BE2C (cell line): ENCODE measurements around the gene MT1G.
"Not testable (repeated sequence)": the region's sequence is repeated elsewhere in the genome, so short reads cannot be mapped to it uniquely, and the experiment has no call there.

Source experiments
- DNase-seq: peaks from one replicate; pipeline ENCODE4 v3.0.0-alpha.2; 2020
- H3K27me3 ChIP-seq: fragments of 250-450 bp; sonication (Bioruptor Pico); 2 replicates; pipeline ENCODE4 v1.5.1; 2020; ENCODE audit warnings: mild to moderate bottlenecking
- H3K36me3 ChIP-seq: fragments of 250-450 bp; sonication (Bioruptor Pico); 2 replicates; pipeline ENCODE4 v1.5.1; 2020; ENCODE audit warnings: mild to moderate bottlenecking
- H3K4me1 ChIP-seq: fragments of 250-450 bp; sonication (Bioruptor Pico); 2 replicates; pipeline ENCODE4 v1.5.1; 2020
- H3K4me3 ChIP-seq: 2 replicates; pipeline ENCODE4 v1.5.1; 2011; ENCODE audit warnings: low read depth, low read length
- H3K9me3 ChIP-seq: fragments of 250-450 bp; sonication (Bioruptor Pico); 2 replicates; pipeline ENCODE4 v1.5.1; 2020
- TF ChIP-seq, protein P1 (sequence below): IDR thresholded peaks from 2 replicates; pipeline ENCODE4 v1.5.1; 2012; ENCODE audit warnings: mild to moderate bottlenecking, low read depth, low read length

MT1G gene

GRCh38 chr16:56625943-56626654, 41.8 kb downstream of the MT1G start:
- H3K27me3 ChIP-seq = peaks cover 13% of the 10 kb centered on the region
- TF ChIP-seq, protein P1, sequence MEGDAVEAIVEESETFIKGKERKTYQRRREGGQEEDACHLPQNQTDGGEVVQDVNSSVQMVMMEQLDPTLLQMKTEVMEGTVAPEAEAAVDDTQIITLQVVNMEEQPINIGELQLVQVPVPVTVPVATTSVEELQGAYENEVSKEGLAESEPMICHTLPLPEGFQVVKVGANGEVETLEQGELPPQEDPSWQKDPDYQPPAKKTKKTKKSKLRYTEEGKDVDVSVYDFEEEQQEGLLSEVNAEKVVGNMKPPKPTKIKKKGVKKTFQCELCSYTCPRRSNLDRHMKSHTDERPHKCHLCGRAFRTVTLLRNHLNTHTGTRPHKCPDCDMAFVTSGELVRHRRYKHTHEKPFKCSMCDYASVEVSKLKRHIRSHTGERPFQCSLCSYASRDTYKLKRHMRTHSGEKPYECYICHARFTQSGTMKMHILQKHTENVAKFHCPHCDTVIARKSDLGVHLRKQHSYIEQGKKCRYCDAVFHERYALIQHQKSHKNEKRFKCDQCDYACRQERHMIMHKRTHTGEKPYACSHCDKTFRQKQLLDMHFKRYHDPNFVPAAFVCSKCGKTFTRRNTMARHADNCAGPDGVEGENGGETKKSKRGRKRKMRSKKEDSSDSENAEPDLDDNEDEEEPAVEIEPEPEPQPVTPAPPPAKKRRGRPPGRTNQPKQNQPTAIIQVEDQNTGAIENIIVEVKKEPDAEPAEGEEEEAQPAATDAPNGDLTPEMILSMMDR = no peak
- no peaks in the 10 kb centered on the region for H3K9me3 ChIP-seq
- H3K36me3 ChIP-seq = no peaks in the 10 kb centered on the region
- no peak for DNase-seq
- H3K4me3 ChIP-seq = no peak overlapping the region
- peaks cover 2% of the 10 kb centered on the region; the same call in 1 of the 2 replicates for H3K4me1 ChIP-seq

DNA sequence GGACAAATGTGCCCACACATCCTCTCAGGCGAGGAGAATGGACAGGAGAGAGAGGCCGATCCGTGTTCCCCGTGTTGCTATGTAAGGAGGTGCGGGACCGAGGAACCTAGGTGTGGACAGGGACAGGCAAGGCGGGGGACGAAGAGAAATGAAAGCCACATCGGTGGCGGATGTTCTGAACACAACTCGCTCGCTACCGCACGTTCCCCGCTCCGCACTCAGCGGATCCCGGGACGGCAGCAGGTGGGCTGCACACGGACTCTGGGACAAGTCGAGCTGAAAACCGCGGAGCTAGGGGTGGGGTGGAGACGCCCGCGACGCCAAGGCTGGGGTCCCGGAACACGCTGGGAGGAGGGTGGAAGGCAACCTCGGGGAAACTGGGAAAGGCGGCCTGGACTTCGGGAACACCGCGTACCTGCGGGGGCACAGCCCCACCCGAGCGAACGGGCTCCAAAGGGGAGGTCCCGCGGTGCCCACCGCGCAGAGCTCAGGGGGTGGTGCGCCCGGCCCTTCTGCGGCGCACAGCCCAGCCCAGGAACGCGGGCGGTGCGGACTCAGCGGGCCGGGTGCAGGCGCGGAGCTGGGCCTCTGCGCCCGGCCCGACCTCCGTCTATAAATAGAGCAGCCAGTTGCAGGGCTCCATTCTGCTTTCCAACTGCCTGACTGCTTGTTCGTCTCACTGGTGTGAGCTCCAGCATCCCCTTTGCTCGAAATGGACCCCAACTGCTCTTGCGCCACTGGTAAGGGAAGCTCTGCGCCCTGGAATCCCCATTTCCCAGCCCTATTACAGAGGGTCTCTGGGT, 42.5 kb downstream of the MT1G start, which contains the start of gene MT1E:
TSS of gene MT1E (plus strand) at position 642 of the 803 bp plus-strand sequence. CDS start at position 713, 71 bp downstream.
- TF ChIP-seq, protein P1 = no peak
- H3K4me1 ChIP-seq = peaks cover 2% of the 10 kb centered on the region; the same call in 1 of the 2 replicates
- no peak within 1 kb of the TSS for H3K4me3 ChIP-seq
- H3K36me3 ChIP-seq = no peaks in the 10 kb centered on the region
- no peaks in the 10 kb centered on the region for H3K9me3 ChIP-seq
- no peak for DNase-seq
- H3K27me3 ChIP-seq = peaks cover 12% of the 10 kb centered on the region

- TF ChIP-seq, protein P1 = no peak
- Histone ChIP-seq H3K4me1 (peaks cover 2% of the 10 kb centered on the region; the same call in 1 of the 2 replicates), H3K4me3 (no peak overlapping the region), H3K9me3 (no peaks in the 10 kb centered on the region), H3K36me3 (no peaks in the 10 kb centered on the region), H3K27me3 (peaks cover 12% of the 10 kb centered on the region)
- no peak for DNase-seq
These were observed 44.2 kb downstream of the MT1G start for GRCh38 chr16:56623637-56624036.

DNA sequence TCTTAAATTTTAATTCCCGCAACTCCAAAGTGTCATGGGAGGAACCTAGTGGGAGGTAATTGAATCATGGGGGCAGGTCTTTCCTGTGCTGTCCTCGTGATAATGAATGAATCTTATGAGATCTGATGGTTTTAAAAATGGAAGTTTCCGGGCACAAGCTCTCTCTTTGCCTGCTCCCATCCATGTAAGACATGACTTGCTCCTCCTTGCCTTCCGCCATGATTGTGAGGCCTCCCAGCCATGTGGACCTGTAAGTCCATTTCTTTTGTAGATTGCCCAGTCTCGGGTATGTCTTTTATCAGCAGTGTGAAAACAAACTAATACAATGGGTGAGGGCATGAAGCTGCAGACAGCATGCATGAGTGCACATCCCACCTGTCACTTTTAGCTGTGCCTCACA, 44.7 kb downstream of the MT1G start:
- peaks cover 12% of the 10 kb centered on the region for H3K27me3 ChIP-seq
- H3K4me1 ChIP-seq, H3K4me3 ChIP-seq, H3K9me3 ChIP-seq, DNase-seq, H3K36me3 ChIP-seq: not testable (repeated sequence)

DNA sequence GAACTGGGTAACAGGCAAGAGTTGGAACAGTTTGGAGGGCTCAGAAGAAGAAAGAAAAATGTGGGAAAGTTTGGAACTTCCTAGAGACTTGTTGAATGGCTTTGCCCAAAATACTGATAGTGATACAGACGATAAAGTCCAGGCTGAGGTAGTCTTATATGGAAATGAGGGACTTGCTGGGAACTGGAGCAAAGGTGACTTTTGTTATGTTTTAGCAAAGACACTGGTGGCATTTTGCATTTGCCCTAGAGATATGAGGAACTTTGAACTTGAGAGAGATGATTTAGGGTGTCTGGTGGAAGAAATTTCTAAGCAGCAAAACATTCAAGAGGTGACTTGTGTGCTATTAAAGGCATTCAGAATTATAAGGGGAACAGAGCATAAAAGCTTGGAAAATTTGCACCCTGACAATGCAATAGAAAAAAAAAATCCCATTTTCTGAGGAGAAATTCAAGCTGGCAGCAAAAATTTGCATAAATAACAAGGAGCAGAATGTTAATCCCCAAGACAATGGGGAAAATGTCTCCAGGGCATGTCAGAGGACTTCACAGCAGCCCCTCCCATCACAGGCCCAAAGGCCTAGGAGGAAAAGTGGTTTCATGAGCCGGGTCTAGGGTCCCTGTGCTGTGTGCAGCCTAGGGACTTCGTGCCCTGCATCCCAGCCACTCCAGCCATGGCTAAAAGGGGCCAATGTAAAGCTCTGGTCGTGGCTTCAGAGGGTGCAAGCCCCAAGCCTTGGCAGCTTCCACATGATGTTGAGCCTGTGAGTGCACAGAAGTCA, 46.0 kb downstream of the MT1G start:
- H3K4me1 ChIP-seq = not testable (repeated sequence)

GRCh38 chr16:56620339-56620897, 47.4 kb downstream of the MT1G start:
- Histone ChIP-seq H3K36me3 (no peaks in the 10 kb centered on the region), H3K4me1 (no peaks in the 10 kb centered on the region), H3K4me3 (no peak overlapping the region), H3K27me3 (peaks cover 4% of the 10 kb centered on the region), H3K9me3 (no peaks in the 10 kb centered on the region)
- TF ChIP-seq, protein P1 = no peak
- DNase-seq = no peak

More for the DNA sequence above, 46.0 kb downstream of the MT1G start:
- H3K27me3 ChIP-seq = peaks cover 12% of the 10 kb centered on the region
- not testable (repeated sequence) for H3K36me3 ChIP-seq, H3K4me3 ChIP-seq, H3K9me3 ChIP-seq, DNase-seq
